GM12891 (cell line): ENCODE results near the gene PPP1R9B.

Experiments used
- DNase-seq: peaks from one replicate; pipeline ENCODE4 v3.0.0; 2011; ENCODE audit warnings: low spot score; ENCODE audit not compliant: insufficient read length
- FAIRE-seq: peaks from 2 replicates; lab custom pipeline; 2011; peaks lifted over from hg19 to GRCh38; lab: Jason Lieb, UNC
- PAX5 ChIP-seq: IDR thresholded peaks from 2 replicates; pipeline ENCODE4 v1.6.1; 2011; ENCODE audit warnings: low read length, moderate library complexity, mild to moderate bottlenecking; ENCODE audit not compliant: insufficient read depth, severe bottlenecking
- POLR2A ChIP-seq: IDR thresholded peaks from 2 replicates; pipeline ENCODE4 v1.6.1; 2011; ENCODE audit warnings: low read depth, low read length, control low read depth
- POLR2AphosphoS5 ChIP-seq: IDR thresholded peaks from 2 replicates; pipeline ENCODE4 v1.6.1; 2011; ENCODE audit warnings: low read depth, low read length, control low read depth
- POU2F2 ChIP-seq: IDR thresholded peaks from 2 replicates; pipeline ENCODE4 v1.6.1; 2011; ENCODE audit warnings: low read depth, mild to moderate bottlenecking, control low read depth, low read length, moderate library complexity
- SPI1 ChIP-seq: IDR thresholded peaks from 2 replicates; pipeline ENCODE4 v1.6.1; 2011; ENCODE audit warnings: low read depth, low read length, control low read depth
- TAF1 ChIP-seq: IDR thresholded peaks from 2 replicates; pipeline ENCODE4 v1.6.1; 2011; ENCODE audit warnings: low read depth, low read length, control low read depth

PPP1R9B gene

GRCh38 chr17:50144355-50144754 lies 6.1 kb downstream of the PPP1R9B start:
- FAIRE-seq: no peak
- DNase-seq: no peak
- TF ChIP-seq PAX5: no peak
- peak; percentile 86 for TF ChIP-seq POU2F2

- no peak for TF ChIP-seq TAF1
- no peak; the same call in 1 of the 2 replicates for TF ChIP-seq POLR2AphosphoS5
- TF ChIP-seq POLR2A: no peak
- no peak for TF ChIP-seq SPI1
- no peak for TF ChIP-seq PAX5
- TF ChIP-seq POU2F2: no peak
- FAIRE-seq: no peak
- no peak for DNase-seq
These were observed 6.9 kb downstream of the PPP1R9B start for GRCh38 chr17:50143461-50144176.

GRCh38 chr17:50141745-50142110 lies 8.7 kb downstream of the PPP1R9B start:
- no peak for TF ChIP-seq SPI1
- no peak for TF ChIP-seq POLR2AphosphoS5
- no peak for TF ChIP-seq PAX5
- TF ChIP-seq TAF1: no peak
- no peak for TF ChIP-seq POLR2A
- TF ChIP-seq POU2F2: no peak
- DNase-seq (no peak), FAIRE-seq (peak; percentile 48)

GRCh38 chr17:50141026-50141744 lies 9.3 kb downstream of the PPP1R9B start:
- no peak for DNase-seq
- no peak for FAIRE-seq
- TF ChIP-seq POLR2A (no peak), POU2F2 (no peak), PAX5 (no peak), POLR2AphosphoS5 (no peak), TAF1 (no peak), SPI1 (no peak)

GRCh38 chr17:50139950-50140885 lies 10.3 kb downstream of the PPP1R9B start:
- peak; percentile 89 for DNase-seq
- FAIRE-seq: peak; percentile 99
- TF ChIP-seq TAF1 (no peak), SPI1 (no peak), PAX5 (no peak), POLR2AphosphoS5 (no peak), POU2F2 (no peak), POLR2A (no peak)

GRCh38 chr17:50139185-50139783 lies 11.2 kb downstream of the PPP1R9B start:
- TF ChIP-seq TAF1 (no peak), POU2F2 (no peak), PAX5 (no peak), SPI1 (no peak), POLR2AphosphoS5 (no peak), POLR2A (no peak)
- peak; percentile 13 for FAIRE-seq
- no peak for DNase-seq

- TF ChIP-seq POLR2A (no peak), POU2F2 (no peak), SPI1 (no peak), POLR2AphosphoS5 (no peak), TAF1 (no peak), PAX5 (no peak)
- no peak for FAIRE-seq
These were observed 13.4 kb downstream of the PPP1R9B start for GRCh38 chr17:50137042-50137441.

GRCh38 chr17:50136096-50136687 lies 14.3 kb downstream of the PPP1R9B start:
- TF ChIP-seq PAX5: no peak
- no peak for TF ChIP-seq TAF1
- no peak for TF ChIP-seq POLR2A
- TF ChIP-seq POLR2AphosphoS5: no peak
- no peak for TF ChIP-seq SPI1
- no peak for TF ChIP-seq POU2F2
- FAIRE-seq (no peak), DNase-seq (no peak)

More at GRCh38 chr17:50137042-50137441, 13.4 kb downstream of the PPP1R9B start:
- DNase-seq: no peak
